HCT116 (cell line): ENCODE measurements around the gene FAM83G. TPM values are rescaled to one million over a fixed set of nuclear protein-coding genes. Genes with fewer than 3 reads are reported as not detected.

ENCODE experiments used
- ATAC-seq: fragments of 200-7000 bp; cut with Tn5 transposase; 2 replicates; pipeline ENCODE4 v1.9.1; 2020; ENCODE audit warnings: mild to moderate bottlenecking, moderate library complexity
- BruUV-seq: library from RNA; stranded (reverse); fragments of 400-500 nt; replicated peaks from 2 replicates; lab custom pipeline; 2021; lab: Mats Ljungman, UMichigan
- CTCF ChIA-PET: fragments of 300-600 bp; sonication (Branson Sonifier 250); formaldehyde crosslinking; loops from one replicate; lab custom pipeline; 2021; ENCODE audit warnings: antibody characterized with exemption; lab: Charles Lee
- POLR2A ChIA-PET: fragments of 300-600, 350-600 bp; sonication (Branson Sonifier 250); formaldehyde crosslinking; loops from one replicate; lab custom pipeline; 2021; ENCODE audit warnings: antibody characterized with exemption; lab: Charles Lee
- RAD21 ChIA-PET, 2 experiments: fragments of 300-600 bp; sonication (Branson Sonifier 250); formaldehyde crosslinking; loops; one replicate each; lab custom pipeline; 2023; ENCODE audit warnings: low total read pairs in 2 of 2; ENCODE audit not compliant: uncharacterized antibody in 2 of 2, unreplicated experiment in 2 of 2, low non-redundant PET in 1 of 2; lab: Charles Lee
- DNase-seq: peaks from one replicate; pipeline ENCODE4 v3.0.0-alpha.2; 2010; ENCODE audit warnings: low read depth, low spot score
- H2AFZ ChIP-seq: fragments of 200-600 bp; shearing (Covaris generic), sonication (generic); 2 replicates; pipeline ENCODE4 v1.6.1; 2017; ENCODE audit warnings: low read depth, mixed run types, mixed read lengths, antibody characterized with exemption, low read length; ENCODE audit not compliant: poor library complexity, severe bottlenecking
- H3K27ac ChIP-seq: 2 replicates; pipeline ENCODE4 v1.5.1; 2012; ENCODE audit warnings: low read depth, low read length
- H3K27me3 ChIP-seq: fragments of 200-600 bp; sonication (generic); 2 replicates; pipeline ENCODE4 v1.6.1; 2016; ENCODE audit warnings: mixed run types, low read length, mixed read lengths; ENCODE audit not compliant: insufficient read depth
- H3K36me3 ChIP-seq, 2 experiments: fragments of 200-500 bp in 1 of 2; fragments of 200-600 bp in 1 of 2; sonication (Bioruptor generic) in 1 of 2; sonication (generic) in 1 of 2; 2 replicates each; pipeline versions ENCODE4 v1.5.1 to v1.6.1; 2014 to 2016; ENCODE audit warnings: low read length in 2 of 2, inconsistent platforms in 1 of 2, mixed read lengths in 1 of 2, mixed run types in 1 of 2; ENCODE audit not compliant: insufficient read depth in 2 of 2, control insufficient read depth in 1 of 2
- H3K4me1 ChIP-seq, 2 experiments: fragments of 200-600 bp in 1 of 2; sonication (generic) in 1 of 2; 2 replicates each; pipeline versions ENCODE4 v1.5.1 to v1.6.1; 2012 to 2017; ENCODE audit warnings: low read length in 2 of 2, inconsistent platforms in 1 of 2, mild to moderate bottlenecking in 1 of 2, mixed read lengths in 1 of 2, mixed run types in 1 of 2, moderate library complexity in 1 of 2; ENCODE audit not compliant: insufficient read depth in 2 of 2, control insufficient read depth in 1 of 2
- H3K4me2 ChIP-seq: fragments of 200-600 bp; sonication (generic); 2 replicates; pipeline ENCODE4 v1.6.1; 2017; ENCODE audit warnings: mixed run types, low read length, mixed read lengths
- H3K4me3 ChIP-seq, 2 experiments: fragments of 200-600 bp in 1 of 2; sonication (generic) in 1 of 2; replicated peaks in 1 of 2; 2 replicates each; pipeline ENCODE4 v1.5.1; 2011 to 2016; ENCODE audit warnings: low read length in 2 of 2, control low read depth in 1 of 2, low read depth in 1 of 2, mild to moderate bottlenecking in 1 of 2, mixed read lengths in 1 of 2, mixed run types in 1 of 2
- H3K79me2 ChIP-seq: fragments of 200-600 bp; sonication (generic); 2 replicates; pipeline ENCODE4 v1.6.1; 2017; ENCODE audit warnings: mild to moderate bottlenecking, mixed run types, low read length, moderate library complexity, mixed read lengths; ENCODE audit not compliant: insufficient read depth
- H3K9ac ChIP-seq: fragments of 200-600 bp; sonication (generic); 2 replicates; pipeline ENCODE4 v1.6.1; 2016; ENCODE audit warnings: low read length, mixed read lengths
- H3K9me2 ChIP-seq: fragments of 200-600 bp; sonication (generic), shearing (Covaris generic); 2 replicates; pipeline ENCODE4 v1.6.1; 2017; ENCODE audit warnings: mixed run types, mild to moderate bottlenecking, moderate library complexity; ENCODE audit not compliant: insufficient read depth
- H3K9me3 ChIP-seq, 2 experiments: fragments of 200-500 bp in 1 of 2; fragments of 200-600 bp in 1 of 2; sonication (Bioruptor generic) in 1 of 2; sonication (generic) in 1 of 2; 2 replicates each; pipeline ENCODE4 v1.6.1; 2014 to 2017; ENCODE audit warnings: low read length in 2 of 2, mixed read lengths in 2 of 2, inconsistent platforms in 1 of 2, low read depth in 1 of 2, mild to moderate bottlenecking in 1 of 2, mixed run types in 1 of 2, moderate library complexity in 1 of 2; ENCODE audit not compliant: control insufficient read depth in 1 of 2, insufficient read depth in 1 of 2
- H4K20me1 ChIP-seq: fragments of 200-600 bp; sonication (generic), shearing (Covaris generic); 2 replicates; pipeline ENCODE4 v1.6.1; 2017; ENCODE audit warnings: mixed run types, mild to moderate bottlenecking, moderate library complexity; ENCODE audit not compliant: insufficient read depth
- CEBPB ChIP-seq: IDR thresholded peaks from 2 replicates; pipeline ENCODE4 v1.6.1; 2012; ENCODE audit warnings: low read depth
- EGR1 ChIP-seq: IDR thresholded peaks from 2 replicates; pipeline ENCODE4 v1.6.1; 2012; ENCODE audit warnings: low read depth
- ELF1 ChIP-seq: IDR thresholded peaks from 2 replicates; pipeline ENCODE4 v1.6.1; 2012; ENCODE audit warnings: low read depth, borderline replicate concordance
- POLR2A ChIP-seq: IDR thresholded peaks from 2 replicates; pipeline ENCODE4 v1.7.0; 2011; ENCODE audit warnings: borderline replicate concordance; ENCODE audit not compliant: insufficient read depth, insufficient read length; ENCODE audit errors: extremely low read depth
- SP1 ChIP-seq: IDR thresholded peaks from 2 replicates; pipeline ENCODE4 v1.6.1; 2012; ENCODE audit warnings: low read depth
- YY1 ChIP-seq: IDR thresholded peaks from 2 replicates; pipeline ENCODE4 v1.6.1; 2011; ENCODE audit warnings: low read length, low read depth, moderate library complexity, mild to moderate bottlenecking; ENCODE audit not compliant: insufficient replicate concordance; ENCODE audit errors: extremely low read depth
- ZFX ChIP-seq: fragments of 450-650 bp; IDR thresholded peaks from 2 replicates; pipeline ENCODE4 v1.6.1; 2017
- intact Hi-C: fragments of 100-400 bp; cut with micrococcal nuclease; formaldehyde crosslinking; loops from 2 replicates; pipeline ENCODE4 v1.10.0; 2022
- total RNA-seq: library from RNA; stranded (reverse); gene quantifications from one replicate; pipeline ENCODE4 v1.2.1, GENCODE V29; 2021; ENCODE audit not compliant: unreplicated experiment

FAM83G gene
- total RNA-seq, 1 experiment from 2014 or later, result 33.9 TPM

GRCh38 chr17:18995220-18995619, 9.3 kb downstream of the FAM83G start:
- no peaks in the 10 kb centered on the region for H3K27me3 ChIP-seq
- H2AFZ ChIP-seq, result no peak overlapping the region
- H3K4me2 ChIP-seq, result no peak overlapping the region
- POLR2A ChIA-PET, result no interaction called here
- H3K9me2 ChIP-seq, result no peaks in the 10 kb centered on the region
- RAD21 ChIA-PET, result no interaction called here
- H3K4me1 ChIP-seq, result no peaks in the 10 kb centered on the region
- no peak for TF ChIP-seq CEBPB
- no peak for TF ChIP-seq SP1
- no peak for TF ChIP-seq EGR1
- TF ChIP-seq ZFX, result no peak
- no peak for TF ChIP-seq YY1
- TF ChIP-seq ELF1, result no peak
- TF ChIP-seq, all 23 proteins: peak for 0
- ATAC-seq (no peak), DNase-seq (no peak)
- CTCF ChIA-PET, result no interaction called here
- no peak overlapping the region for H3K9ac ChIP-seq
- peaks cover 97% of the 10 kb centered on the region for H3K79me2 ChIP-seq
- intact Hi-C loops, result no loop called here
- peaks cover 4 to 35% of the 10 kb centered on the region in 2 experiments; a peak in 3 of 4 replicates for H3K36me3 ChIP-seq
- H3K27ac ChIP-seq, result no peak overlapping the region
- H3K4me3 ChIP-seq, result no peak overlapping the region
- BruUV-seq, result no TSS peak
- peaks cover 0 to 5% of the 10 kb centered on the region in 2 experiments; a peak in 2 of 4 replicates for H3K9me3 ChIP-seq
- H4K20me1 ChIP-seq, result no peaks in the 10 kb centered on the region; the same call in 1 of the 2 replicates

- intact Hi-C loops, result no loop called here
- RAD21 ChIA-PET, result no interaction called here
- CTCF ChIA-PET, result no interaction called here
- H3K9me3 ChIP-seq, result peaks cover 0 to 5% of the 10 kb centered on the region in 2 experiments; a peak in 2 of 4 replicates
- H3K27me3 ChIP-seq, result no peaks in the 10 kb centered on the region
- BruUV-seq, result no TSS peak
- no peak overlapping the region for H3K4me3 ChIP-seq
- ATAC-seq, result no peak
- H3K36me3 ChIP-seq, result peaks cover 0 to 29% of the 10 kb centered on the region in 2 experiments; a peak in 3 of 4 replicates
- TF ChIP-seq POLR2A, result no peak
- TF ChIP-seq SP1, result no peak
- TF ChIP-seq YY1, result no peak
- TF ChIP-seq ELF1, result no peak
- POLR2A ChIA-PET, result no interaction called here
- no peak overlapping the region for H3K9ac ChIP-seq
- H3K4me1 ChIP-seq, result no peaks in the 10 kb centered on the region
- no peak overlapping the region for H3K27ac ChIP-seq
- no peaks in the 10 kb centered on the region; the same call in 1 of the 2 replicates for H4K20me1 ChIP-seq
- H2AFZ ChIP-seq, result no peak overlapping the region
- H3K79me2 ChIP-seq, result peaks cover 97% of the 10 kb centered on the region
- DNase-seq, result no peak
- H3K4me2 ChIP-seq, result no peak overlapping the region
- H3K9me2 ChIP-seq, result no peaks in the 10 kb centered on the region
These were observed 9.9 kb downstream of the FAM83G start for GRCh38 chr17:18994631-18995030.
